GM23338 (cell line): Measurements from ENCODE around the gene TLR5. TPM values are rescaled to one million over a fixed set of nuclear protein-coding genes. Genes with fewer than 3 reads are reported as not detected.

Source experiments
- ATAC-seq: fragments of 200-7000 bp; cut with Tn5 transposase; 3 replicates; pipeline ENCODE4 v1.9.1; 2020
- DNase-seq: peaks from one replicate; pipeline ENCODE4 v3.0.0-alpha.2; 2015; ENCODE audit warnings: low spot score
- H2AFZ ChIP-seq: fragments of 200-600 bp; sonication (generic); 2 replicates; pipeline ENCODE4 v1.8.0; 2016; ENCODE audit warnings: antibody characterized with exemption, mild to moderate bottlenecking, moderate library complexity
- H3F3A ChIP-seq: fragments of 200-600 bp; sonication (generic); replicated peaks from 2 replicates; pipeline ENCODE4 v1.8.0; 2017; ENCODE audit warnings: antibody characterized with exemption, mixed run types, low read depth
- H3K27ac ChIP-seq: fragments of 200-600 bp; sonication (generic); 2 replicates; pipeline ENCODE4 v1.6.1; 2016; ENCODE audit warnings: low read depth
- H3K27me3 ChIP-seq: fragments of 200-600 bp; sonication (generic); 2 replicates; pipeline ENCODE4 v1.8.0; 2016; ENCODE audit warnings: mild to moderate bottlenecking, mixed run types, moderate library complexity; ENCODE audit not compliant: insufficient read depth
- H3K36me3 ChIP-seq: fragments of 200-600 bp; sonication (generic); 2 replicates; pipeline ENCODE4 v1.8.0; 2016; ENCODE audit warnings: mild to moderate bottlenecking; ENCODE audit not compliant: insufficient read depth
- H3K4me1 ChIP-seq: fragments of 200-600 bp; sonication (generic); 2 replicates; pipeline ENCODE4 v1.8.0; 2016; ENCODE audit warnings: mild to moderate bottlenecking, moderate library complexity; ENCODE audit not compliant: insufficient read depth
- H3K4me2 ChIP-seq: fragments of 200-600 bp; sonication (generic); 2 replicates; pipeline ENCODE4 v1.7.1; 2017; ENCODE audit warnings: mixed run types
- H3K4me3 ChIP-seq: fragments of 200-600 bp; sonication (generic); 2 replicates; pipeline ENCODE4 v1.6.1; 2016; ENCODE audit warnings: mixed run types
- H3K79me2 ChIP-seq: fragments of 200-600 bp; sonication (generic); replicated peaks from 2 replicates; pipeline ENCODE4 v1.8.0; 2017; ENCODE audit warnings: mild to moderate bottlenecking; ENCODE audit not compliant: insufficient read depth
- H3K9me2 ChIP-seq: fragments of 200-600 bp; sonication (generic); 2 replicates; pipeline ENCODE4 v1.8.0; 2017; ENCODE audit not compliant: insufficient read depth
- H4K20me1 ChIP-seq: fragments of 200-600 bp; sonication (generic); replicated peaks from 2 replicates; pipeline ENCODE4 v1.8.0; 2017; ENCODE audit warnings: mild to moderate bottlenecking; ENCODE audit not compliant: insufficient read depth
- H3K27ac Mint-ChIP-seq: 2 replicates; pipeline ENCODE4 v1.8.0; 2020; ENCODE audit warnings: inconsistent platforms, mild to moderate bottlenecking, moderate library complexity, mixed read lengths
- H3K27me3 Mint-ChIP-seq: 3 replicates; pipeline ENCODE4 v1.8.0; 2022; ENCODE audit warnings: low read depth, mild to moderate bottlenecking, moderate library complexity, mixed read lengths, inconsistent platforms; ENCODE audit not compliant: insufficient read depth, poor library complexity
- H3K36me3 Mint-ChIP-seq: 3 replicates; pipeline ENCODE4 v1.8.0; 2021; ENCODE audit warnings: low read depth, mild to moderate bottlenecking, inconsistent platforms, moderate library complexity, mixed read lengths
- H3K4me1 Mint-ChIP-seq: 3 replicates; pipeline ENCODE4 v1.8.0; 2020; ENCODE audit warnings: mild to moderate bottlenecking, inconsistent platforms, mixed read lengths
- H3K4me3 Mint-ChIP-seq: 3 replicates; pipeline ENCODE4 v1.8.0; 2021; ENCODE audit warnings: moderate library complexity, mild to moderate bottlenecking, inconsistent platforms, mixed read lengths
- H3K9me3 Mint-ChIP-seq: 3 replicates; pipeline ENCODE4 v1.8.0; 2020; ENCODE audit warnings: moderate library complexity, mild to moderate bottlenecking, inconsistent platforms, mixed read lengths
- CREB1 ChIP-seq: fragments of 250-450 bp; sonication (Bioruptor Pico); IDR thresholded peaks from 2 replicates; pipeline ENCODE4 v1.5.0; 2020; ENCODE audit warnings: low read depth, mild to moderate bottlenecking, moderate library complexity
- EZH2 ChIP-seq: fragments of 200-600 bp; sonication (generic); IDR thresholded peaks from one replicate; pipeline ENCODE4 v1.8.0; 2017; ENCODE audit warnings: antibody characterized with exemption, mild to moderate bottlenecking, low read depth; ENCODE audit not compliant: unreplicated experiment
- JUNB ChIP-seq: IDR thresholded peaks from one replicate; pipeline ENCODE4 v1.6.1; 2016; ENCODE audit warnings: antibody characterized with exemption; ENCODE audit not compliant: unreplicated experiment
- NANOG ChIP-seq: IDR thresholded peaks from 2 replicates; pipeline ENCODE4 v1.6.1; 2016; ENCODE audit warnings: antibody characterized with exemption, borderline replicate concordance
- POLR2AphosphoS5 ChIP-seq: IDR thresholded peaks from 2 replicates; pipeline ENCODE4 v1.6.1; 2016; ENCODE audit warnings: antibody characterized with exemption, low read depth
- STAT1 ChIP-seq: IDR thresholded peaks from one replicate; pipeline ENCODE4 v1.6.1; 2016; ENCODE audit warnings: antibody characterized with exemption; ENCODE audit not compliant: unreplicated experiment
- ZNF114 ChIP-seq: fragments of 250-450 bp; sonication (Bioruptor Pico); IDR thresholded peaks from 2 replicates; pipeline ENCODE4 v1.5.0; 2020; ENCODE audit warnings: mild to moderate bottlenecking, moderate library complexity
- ZNF331 ChIP-seq: fragments of 250-450 bp; sonication (Bioruptor Pico); IDR thresholded peaks from 2 replicates; pipeline ENCODE4 v1.5.0; 2020; ENCODE audit warnings: low read depth, mild to moderate bottlenecking, moderate library complexity
- polyA plus RNA-seq: library from polyadenylated mRNA; unstranded; fragments of >200 nt; fragmentation: Nextera tagmentation; extraction: Ambion mirVana; gene quantifications from 2 replicates; pipeline ENCODE4 v1.2.1, GENCODE V29; 2016
- total RNA-seq: library from RNA; depleted of rRNA; stranded (reverse); fragments of >200 nt; shearing (Covaris generic); gene quantifications from 2 replicates; pipeline ENCODE4 v1.2.3, GENCODE V29; 2014
- TF ChIP-seq, protein P1 (sequence below): fragments of 250-450 bp; sonication (Bioruptor Pico); IDR thresholded peaks from 2 replicates; pipeline ENCODE4 v1.5.0; 2020; ENCODE audit warnings: mild to moderate bottlenecking, moderate library complexity
- TF ChIP-seq, protein P2 (sequence below), 2 experiments: fragments of 200-600 bp in 1 of 2; sonication (generic) in 1 of 2; conservative IDR thresholded peaks; 2 replicates each; pipeline versions ENCODE4 v1.5.1 to v1.6.1; 2016 to 2017; ENCODE audit warnings: antibody characterized with exemption in 2 of 2, low read depth in 2 of 2, mild to moderate bottlenecking in 2 of 2, moderate library complexity in 1 of 2
- TF ChIP-seq, protein P3 (sequence below): IDR thresholded peaks from one replicate; pipeline ENCODE4 v1.6.1; 2018; ENCODE audit warnings: antibody characterized with exemption; ENCODE audit not compliant: unreplicated experiment

TLR5 gene
- total and polyA plus RNA-seq, 2 experiments from 2014 or later, result 0.10 to 0.39 TPM

DNA sequence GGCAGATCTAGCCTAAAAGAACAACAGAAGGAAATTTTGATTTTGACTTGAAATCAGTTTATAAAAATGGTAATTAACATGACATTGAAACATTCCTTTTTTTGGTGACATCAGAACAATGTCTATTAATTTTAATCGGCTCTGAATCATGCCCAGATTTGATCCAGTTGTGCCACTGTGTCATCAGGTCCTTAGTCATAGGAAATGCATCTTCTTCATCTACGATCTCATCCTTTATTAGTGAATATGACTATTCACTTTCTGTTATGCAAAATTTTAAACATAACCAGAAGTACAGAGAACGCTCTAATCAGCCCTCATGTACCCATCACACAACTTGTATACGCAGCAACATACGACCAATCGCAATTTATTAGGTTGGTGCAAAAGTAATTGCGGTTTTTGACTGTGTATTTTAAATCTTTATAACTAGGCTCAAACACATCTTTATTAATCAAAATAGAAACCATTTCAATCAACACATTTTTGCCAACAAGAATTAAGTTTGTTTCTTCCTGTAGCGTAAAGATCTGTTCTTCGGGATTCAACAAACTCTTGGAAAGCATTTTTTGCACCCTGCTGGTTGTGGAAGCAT is 40.3 kb upstream of the TLR5 start (continued):
- TF ChIP-seq, protein P1, sequence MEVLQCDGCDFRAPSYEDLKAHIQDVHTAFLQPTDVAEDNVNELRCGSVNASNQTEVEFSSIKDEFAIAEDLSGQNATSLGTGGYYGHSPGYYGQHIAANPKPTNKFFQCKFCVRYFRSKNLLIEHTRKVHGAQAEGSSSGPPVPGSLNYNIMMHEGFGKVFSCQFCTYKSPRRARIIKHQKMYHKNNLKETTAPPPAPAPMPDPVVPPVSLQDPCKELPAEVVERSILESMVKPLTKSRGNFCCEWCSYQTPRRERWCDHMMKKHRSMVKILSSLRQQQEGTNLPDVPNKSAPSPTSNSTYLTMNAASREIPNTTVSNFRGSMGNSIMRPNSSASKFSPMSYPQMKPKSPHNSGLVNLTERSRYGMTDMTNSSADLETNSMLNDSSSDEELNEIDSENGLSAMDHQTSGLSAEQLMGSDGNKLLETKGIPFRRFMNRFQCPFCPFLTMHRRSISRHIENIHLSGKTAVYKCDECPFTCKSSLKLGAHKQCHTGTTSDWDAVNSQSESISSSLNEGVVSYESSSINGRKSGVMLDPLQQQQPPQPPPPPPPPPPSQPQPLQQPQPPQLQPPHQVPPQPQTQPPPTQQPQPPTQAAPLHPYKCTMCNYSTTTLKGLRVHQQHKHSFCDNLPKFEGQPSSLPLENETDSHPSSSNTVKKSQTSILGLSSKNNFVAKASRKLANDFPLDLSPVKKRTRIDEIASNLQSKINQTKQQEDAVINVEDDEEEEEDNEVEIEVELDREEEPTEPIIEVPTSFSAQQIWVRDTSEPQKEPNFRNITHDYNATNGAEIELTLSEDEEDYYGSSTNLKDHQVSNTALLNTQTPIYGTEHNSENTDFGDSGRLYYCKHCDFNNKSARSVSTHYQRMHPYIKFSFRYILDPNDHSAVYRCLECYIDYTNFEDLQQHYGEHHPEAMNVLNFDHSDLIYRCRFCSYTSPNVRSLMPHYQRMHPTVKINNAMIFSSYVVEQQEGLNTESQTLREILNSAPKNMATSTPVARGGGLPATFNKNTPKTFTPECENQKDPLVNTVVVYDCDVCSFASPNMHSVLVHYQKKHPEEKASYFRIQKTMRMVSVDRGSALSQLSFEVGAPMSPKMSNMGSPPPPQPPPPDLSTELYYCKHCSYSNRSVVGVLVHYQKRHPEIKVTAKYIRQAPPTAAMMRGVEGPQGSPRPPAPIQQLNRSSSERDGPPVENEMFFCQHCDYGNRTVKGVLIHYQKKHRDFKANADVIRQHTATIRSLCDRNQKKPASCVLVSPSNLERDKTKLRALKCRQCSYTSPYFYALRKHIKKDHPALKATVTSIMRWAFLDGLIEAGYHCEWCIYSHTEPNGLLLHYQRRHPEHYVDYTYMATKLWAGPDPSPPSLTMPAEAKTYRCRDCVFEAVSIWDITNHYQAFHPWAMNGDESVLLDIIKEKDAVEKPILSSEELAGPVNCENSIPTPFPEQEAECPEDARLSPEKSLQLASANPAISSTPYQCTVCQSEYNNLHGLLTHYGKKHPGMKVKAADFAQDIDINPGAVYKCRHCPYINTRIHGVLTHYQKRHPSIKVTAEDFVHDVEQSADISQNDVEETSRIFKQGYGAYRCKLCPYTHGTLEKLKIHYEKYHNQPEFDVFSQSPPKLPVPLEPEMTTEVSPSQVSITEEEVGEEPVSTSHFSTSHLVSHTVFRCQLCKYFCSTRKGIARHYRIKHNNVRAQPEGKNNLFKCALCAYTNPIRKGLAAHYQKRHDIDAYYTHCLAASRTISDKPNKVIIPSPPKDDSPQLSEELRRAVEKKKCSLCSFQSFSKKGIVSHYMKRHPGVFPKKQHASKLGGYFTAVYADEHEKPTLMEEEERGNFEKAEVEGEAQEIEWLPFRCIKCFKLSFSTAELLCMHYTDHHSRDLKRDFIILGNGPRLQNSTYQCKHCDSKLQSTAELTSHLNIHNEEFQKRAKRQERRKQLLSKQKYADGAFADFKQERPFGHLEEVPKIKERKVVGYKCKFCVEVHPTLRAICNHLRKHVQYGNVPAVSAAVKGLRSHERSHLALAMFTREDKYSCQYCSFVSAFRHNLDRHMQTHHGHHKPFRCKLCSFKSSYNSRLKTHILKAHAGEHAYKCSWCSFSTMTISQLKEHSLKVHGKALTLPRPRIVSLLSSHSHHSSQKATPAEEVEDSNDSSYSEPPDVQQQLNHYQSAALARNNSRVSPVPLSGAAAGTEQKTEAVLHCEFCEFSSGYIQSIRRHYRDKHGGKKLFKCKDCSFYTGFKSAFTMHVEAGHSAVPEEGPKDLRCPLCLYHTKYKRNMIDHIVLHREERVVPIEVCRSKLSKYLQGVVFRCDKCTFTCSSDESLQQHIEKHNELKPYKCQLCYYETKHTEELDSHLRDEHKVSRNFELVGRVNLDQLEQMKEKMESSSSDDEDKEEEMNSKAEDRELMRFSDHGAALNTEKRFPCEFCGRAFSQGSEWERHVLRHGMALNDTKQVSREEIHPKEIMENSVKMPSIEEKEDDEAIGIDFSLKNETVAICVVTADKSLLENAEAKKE (CRISPR knock-in tag), result no peak
- TF ChIP-seq POLR2AphosphoS5 (no peak), STAT1 (no peak), ZNF114 (CRISPR knock-in tag) (no peak), NANOG (no peak)
- TF ChIP-seq, protein P2, sequence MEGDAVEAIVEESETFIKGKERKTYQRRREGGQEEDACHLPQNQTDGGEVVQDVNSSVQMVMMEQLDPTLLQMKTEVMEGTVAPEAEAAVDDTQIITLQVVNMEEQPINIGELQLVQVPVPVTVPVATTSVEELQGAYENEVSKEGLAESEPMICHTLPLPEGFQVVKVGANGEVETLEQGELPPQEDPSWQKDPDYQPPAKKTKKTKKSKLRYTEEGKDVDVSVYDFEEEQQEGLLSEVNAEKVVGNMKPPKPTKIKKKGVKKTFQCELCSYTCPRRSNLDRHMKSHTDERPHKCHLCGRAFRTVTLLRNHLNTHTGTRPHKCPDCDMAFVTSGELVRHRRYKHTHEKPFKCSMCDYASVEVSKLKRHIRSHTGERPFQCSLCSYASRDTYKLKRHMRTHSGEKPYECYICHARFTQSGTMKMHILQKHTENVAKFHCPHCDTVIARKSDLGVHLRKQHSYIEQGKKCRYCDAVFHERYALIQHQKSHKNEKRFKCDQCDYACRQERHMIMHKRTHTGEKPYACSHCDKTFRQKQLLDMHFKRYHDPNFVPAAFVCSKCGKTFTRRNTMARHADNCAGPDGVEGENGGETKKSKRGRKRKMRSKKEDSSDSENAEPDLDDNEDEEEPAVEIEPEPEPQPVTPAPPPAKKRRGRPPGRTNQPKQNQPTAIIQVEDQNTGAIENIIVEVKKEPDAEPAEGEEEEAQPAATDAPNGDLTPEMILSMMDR (conservative IDR thresholded peaks at IDR 0.05; ENCODE audit: low read depth in 2 of 2), result no peak

DNA sequence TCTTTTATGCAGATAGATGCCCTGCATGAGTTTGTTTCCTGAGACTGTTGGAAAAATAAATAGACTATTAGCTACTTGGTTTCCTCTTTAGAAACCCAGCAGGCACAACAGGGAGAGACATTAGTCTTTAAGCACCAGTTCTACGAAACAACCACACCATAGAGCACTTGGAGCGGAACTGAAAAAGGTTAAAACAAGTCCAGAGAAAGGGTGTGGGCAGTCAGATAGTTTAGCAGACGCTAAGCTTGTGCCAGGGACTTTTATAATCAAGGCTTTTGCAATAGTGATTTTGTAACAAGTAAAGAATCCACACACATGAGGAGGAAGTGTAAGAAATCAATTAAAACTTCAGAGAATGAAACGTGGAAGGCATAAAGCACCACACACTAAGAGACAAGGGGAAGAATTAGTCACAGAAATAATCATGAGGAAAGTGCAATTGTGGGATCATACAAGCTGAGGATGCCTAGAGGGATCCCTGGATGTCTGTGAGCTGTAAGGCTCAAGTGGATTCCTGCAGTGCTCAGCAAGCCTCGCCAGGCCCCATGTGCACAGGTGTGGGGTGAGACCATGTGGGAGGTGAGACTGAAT is 37.8 kb upstream of the TLR5 start:
- Histone ChIP-seq H3K27me3 (no peaks in the 10 kb centered on the region), H3K27ac (no peak overlapping the region), H3K4me3 (no peak overlapping the region), H2AFZ (0 out of 2 replicates have a peak overlapping the region, but pooled peaks have one; percentile 4), H4K20me1 (no peaks in the 10 kb centered on the region), H3K36me3 (no peaks in the 10 kb centered on the region), H3K79me2 (no peaks in the 10 kb centered on the region), H3K9me2 (no peaks in the 10 kb centered on the region), H3K4me1 (no peaks in the 10 kb centered on the region), H3F3A (no peaks in the 10 kb centered on the region), H3K4me2 (no peak overlapping the region)
- no peaks in the 10 kb centered on the region for H3K9me3 Mint-ChIP-seq
- H3K36me3 Mint-ChIP-seq, result no peaks in the 10 kb centered on the region
- peaks cover 5% of the 10 kb centered on the region for H3K27me3 Mint-ChIP-seq
- no peak for DNase-seq
- H3K4me1 Mint-ChIP-seq, result peaks cover 15% of the 10 kb centered on the region
- H3K4me3 Mint-ChIP-seq, result no peak overlapping the region
- no peak for TF ChIP-seq EZH2
- no peak for TF ChIP-seq ZNF331 (CRISPR knock-in tag)
- no peak for TF ChIP-seq JUNB
- TF ChIP-seq CREB1 (CRISPR knock-in tag), result no peak
- TF ChIP-seq, protein P3, sequence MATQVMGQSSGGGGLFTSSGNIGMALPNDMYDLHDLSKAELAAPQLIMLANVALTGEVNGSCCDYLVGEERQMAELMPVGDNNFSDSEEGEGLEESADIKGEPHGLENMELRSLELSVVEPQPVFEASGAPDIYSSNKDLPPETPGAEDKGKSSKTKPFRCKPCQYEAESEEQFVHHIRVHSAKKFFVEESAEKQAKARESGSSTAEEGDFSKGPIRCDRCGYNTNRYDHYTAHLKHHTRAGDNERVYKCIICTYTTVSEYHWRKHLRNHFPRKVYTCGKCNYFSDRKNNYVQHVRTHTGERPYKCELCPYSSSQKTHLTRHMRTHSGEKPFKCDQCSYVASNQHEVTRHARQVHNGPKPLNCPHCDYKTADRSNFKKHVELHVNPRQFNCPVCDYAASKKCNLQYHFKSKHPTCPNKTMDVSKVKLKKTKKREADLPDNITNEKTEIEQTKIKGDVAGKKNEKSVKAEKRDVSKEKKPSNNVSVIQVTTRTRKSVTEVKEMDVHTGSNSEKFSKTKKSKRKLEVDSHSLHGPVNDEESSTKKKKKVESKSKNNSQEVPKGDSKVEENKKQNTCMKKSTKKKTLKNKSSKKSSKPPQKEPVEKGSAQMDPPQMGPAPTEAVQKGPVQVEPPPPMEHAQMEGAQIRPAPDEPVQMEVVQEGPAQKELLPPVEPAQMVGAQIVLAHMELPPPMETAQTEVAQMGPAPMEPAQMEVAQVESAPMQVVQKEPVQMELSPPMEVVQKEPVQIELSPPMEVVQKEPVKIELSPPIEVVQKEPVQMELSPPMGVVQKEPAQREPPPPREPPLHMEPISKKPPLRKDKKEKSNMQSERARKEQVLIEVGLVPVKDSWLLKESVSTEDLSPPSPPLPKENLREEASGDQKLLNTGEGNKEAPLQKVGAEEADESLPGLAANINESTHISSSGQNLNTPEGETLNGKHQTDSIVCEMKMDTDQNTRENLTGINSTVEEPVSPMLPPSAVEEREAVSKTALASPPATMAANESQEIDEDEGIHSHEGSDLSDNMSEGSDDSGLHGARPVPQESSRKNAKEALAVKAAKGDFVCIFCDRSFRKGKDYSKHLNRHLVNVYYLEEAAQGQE, result no peak
- no peak overlapping the region for H3K27ac Mint-ChIP-seq
- no peak for ATAC-seq
